H1 (cell line): ENCODE data around the gene FOXO1. TPM values are rescaled to one million over a fixed set of nuclear protein-coding genes. Genes with fewer than 3 reads are reported as not detected.

ENCODE experiments used
- CTCF ChIA-PET: fragments of 300-600 bp; sonication (Branson Sonifier 250); formaldehyde crosslinking; loops from one replicate; lab custom pipeline; 2021; ENCODE audit not compliant: partially characterized antibody; lab: Charles Lee
- POLR2A ChIA-PET: fragments of 300-600 bp; sonication (Branson Sonifier 250); formaldehyde crosslinking; loops from one replicate; lab custom pipeline; 2021; ENCODE audit warnings: inconsistent platforms; ENCODE audit not compliant: partially characterized antibody; lab: Charles Lee
- DNase-seq, 2 experiments: peaks; one replicate each; pipeline versions ENCODE4 v3.0.0 to v3.0.0-alpha.2; 2010 to 2022; ENCODE audit warnings: low spot score in 2 of 2, low read depth in 1 of 2, mixed read lengths in 1 of 2
- FAIRE-seq: peaks from 2 replicates; lab custom pipeline; 2011; peaks lifted over from hg19 to GRCh38; lab: Jason Lieb, UNC
- H2AFZ ChIP-seq: 2 replicates; pipeline ENCODE4 v1.8.1; 2012; ENCODE audit warnings: low read length, inconsistent platforms
- H2AK5ac ChIP-seq: 2 replicates; pipeline ENCODE4 v1.6.1; 2013; ENCODE audit warnings: low read depth, low read length
- H2BK120ac ChIP-seq: replicated peaks from 2 replicates; pipeline ENCODE3; 2013; ENCODE audit warnings: low read depth, low read length, inconsistent platforms
- H2BK12ac ChIP-seq: 2 replicates; pipeline ENCODE4 v1.6.1; 2013; ENCODE audit warnings: low read depth, low read length
- H2BK15ac ChIP-seq: 2 replicates; pipeline ENCODE4 v1.6.1; 2013; ENCODE audit warnings: low read length
- H2BK20ac ChIP-seq: 2 replicates; pipeline ENCODE4 v1.6.1; 2013; ENCODE audit warnings: low read length
- H2BK5ac ChIP-seq: 2 replicates; pipeline ENCODE4 v1.6.1; 2013; ENCODE audit warnings: low read depth, low read length
- H3K14ac ChIP-seq: 2 replicates; pipeline ENCODE4 v1.6.1; 2013; ENCODE audit warnings: inconsistent platforms; ENCODE audit not compliant: insufficient read length
- H3K18ac ChIP-seq: 2 replicates; pipeline ENCODE4 v1.6.1; 2013; ENCODE audit warnings: low read length; ENCODE audit errors: extremely low read depth
- H3K23ac ChIP-seq: 2 replicates; pipeline ENCODE4 v1.6.1; 2013; ENCODE audit warnings: inconsistent platforms; ENCODE audit not compliant: insufficient read length
- H3K23me2 ChIP-seq: 2 replicates; pipeline ENCODE4 v1.6.1; 2013; ENCODE audit warnings: low read depth, low read length
- H3K27ac ChIP-seq: 2 replicates; pipeline ENCODE4 v1.6.1; 2011; ENCODE audit warnings: low read depth, low read length, inconsistent platforms
- H3K27me3 ChIP-seq, 4 experiments: replicated peaks in 1 of 4; 1 replicate in 1 of 4; 2 replicates in 3 of 4; pipeline versions ENCODE4 v1.6.1 to v1.8.1; 2011 to 2013; ENCODE audit warnings: low read length in 3 of 4, mild to moderate bottlenecking in 3 of 4, inconsistent platforms in 2 of 4, mixed read lengths in 2 of 4, moderate library complexity in 1 of 4; ENCODE audit not compliant: control insufficient read depth in 3 of 4, insufficient read depth in 3 of 4; ENCODE audit errors: extremely low read depth in 1 of 4
- H3K36me3 ChIP-seq, 4 experiments: 2 replicates each; pipeline versions ENCODE4 v1.6.1 to v1.8.1; 2011 to 2013; ENCODE audit warnings: mild to moderate bottlenecking in 4 of 4, low read length in 3 of 4, moderate library complexity in 2 of 4, control low read depth in 1 of 4, inconsistent platforms in 1 of 4; ENCODE audit not compliant: insufficient read depth in 4 of 4, control insufficient read depth in 2 of 4
- H3K4ac ChIP-seq: replicated peaks from 2 replicates; pipeline ENCODE3; 2013; ENCODE audit warnings: low read length, low read depth, mixed read lengths, inconsistent platforms; ENCODE audit not compliant: insufficient read length
- H3K4me1 ChIP-seq, 4 experiments: replicated peaks in 1 of 4; 1 replicate in 1 of 4; 2 replicates in 3 of 4; pipeline versions ENCODE4 v1.6.1 to v1.8.1; 2011 to 2013; ENCODE audit warnings: low read length in 3 of 4, inconsistent platforms in 2 of 4, mixed read lengths in 1 of 4; ENCODE audit not compliant: insufficient read depth in 4 of 4, control insufficient read depth in 3 of 4
- H3K4me2 ChIP-seq, 2 experiments: 2 replicates each; pipeline versions ENCODE4 v1.6.1 to v1.8.1; 2011 to 2013; ENCODE audit warnings: low read depth in 2 of 2, low read length in 2 of 2, control low read depth in 1 of 2, inconsistent platforms in 1 of 2, mild to moderate bottlenecking in 1 of 2; ENCODE audit not compliant: insufficient read depth in 1 of 2
- H3K4me3 ChIP-seq, 4 experiments: fragments of 200-600, 300-600 bp in 1 of 4; sonication (generic), shearing (Covaris generic), sonication (Bioruptor Twin) in 1 of 4; 2 replicates each; pipeline versions ENCODE4 v1.5.1 to v1.8.1; 2011 to 2016; ENCODE audit warnings: low read length in 4 of 4, low read depth in 3 of 4, control low read depth in 2 of 4, inconsistent platforms in 2 of 4, mild to moderate bottlenecking in 2 of 4, mixed read lengths in 1 of 4, moderate library complexity in 1 of 4; ENCODE audit not compliant: insufficient read depth in 2 of 4; ENCODE audit errors: extremely low read depth in 1 of 4
- H3K56ac ChIP-seq: replicated peaks from 2 replicates; pipeline ENCODE3; 2013; ENCODE audit warnings: low read depth, mild to moderate bottlenecking, mixed read lengths, low read length, inconsistent platforms; ENCODE audit not compliant: insufficient read length
- H3K79me1 ChIP-seq: 2 replicates; pipeline ENCODE4 v1.6.1; 2013; ENCODE audit warnings: low read depth, low read length, control low read depth
- H3K79me2 ChIP-seq, 2 experiments: 2 replicates each; pipeline versions ENCODE4 v1.6.1 to v1.8.1; 2012 to 2013; ENCODE audit warnings: low read length in 2 of 2, mild to moderate bottlenecking in 2 of 2, inconsistent platforms in 1 of 2; ENCODE audit not compliant: insufficient read depth in 2 of 2, control insufficient read depth in 1 of 2
- H3K9ac ChIP-seq, 4 experiments: replicated peaks in 1 of 4; 1 replicate in 1 of 4; 2 replicates in 3 of 4; pipeline versions ENCODE4 v1.6.1 to v1.8.1; 2011 to 2013; ENCODE audit warnings: low read depth in 3 of 4, low read length in 3 of 4, control low read depth in 2 of 4, mild to moderate bottlenecking in 2 of 4, moderate library complexity in 2 of 4, inconsistent platforms in 1 of 4; ENCODE audit errors: extremely low read depth in 1 of 4
- H3K9me3 ChIP-seq, 2 experiments: 2 replicates each; pipeline versions ENCODE4 v1.6.1 to v1.8.1; 2012 to 2013; ENCODE audit warnings: mild to moderate bottlenecking in 2 of 2, moderate library complexity in 2 of 2, control low read depth in 1 of 2, inconsistent platforms in 1 of 2, low read depth in 1 of 2, low read length in 1 of 2, mixed read lengths in 1 of 2; ENCODE audit not compliant: insufficient read depth in 2 of 2
- H4K20me1 ChIP-seq, 2 experiments: replicated peaks in 1 of 2; 2 replicates each; pipeline versions ENCODE3 to v1.8.1; 2011 to 2013; ENCODE audit warnings: inconsistent platforms in 2 of 2, low read length in 2 of 2, mild to moderate bottlenecking in 1 of 2; ENCODE audit not compliant: insufficient read depth in 2 of 2, control insufficient read depth in 1 of 2
- H4K5ac ChIP-seq: 2 replicates; pipeline ENCODE4 v1.6.1; 2013; ENCODE audit warnings: low read length, low read depth, mixed read lengths, inconsistent platforms; ENCODE audit not compliant: insufficient read length
- H4K8ac ChIP-seq: 2 replicates; pipeline ENCODE4 v1.8.0; 2013; ENCODE audit warnings: mild to moderate bottlenecking, moderate library complexity, low read length, inconsistent platforms; ENCODE audit not compliant: insufficient read depth; ENCODE audit errors: extremely low read depth
- H4K91ac ChIP-seq: replicated peaks from 2 replicates; pipeline ENCODE3; 2013; ENCODE audit warnings: low read length, mixed read lengths, inconsistent platforms; ENCODE audit not compliant: insufficient read length
- HDAC2 ChIP-seq, 2 experiments: fragments of 300-600 bp in 1 of 2; sonication (generic) in 1 of 2; IDR thresholded peaks; 2 replicates each; pipeline ENCODE4 v1.6.1; 2011 to 2012; ENCODE audit warnings: low read depth in 2 of 2, low read length in 2 of 2, mild to moderate bottlenecking in 2 of 2, moderate library complexity in 2 of 2, borderline replicate concordance in 1 of 2, inconsistent platforms in 1 of 2
- RXRA ChIP-seq: IDR thresholded peaks from 2 replicates; pipeline ENCODE4 v1.6.1; 2011; ENCODE audit warnings: low read depth, mild to moderate bottlenecking, low read length, moderate library complexity; ENCODE audit not compliant: insufficient read depth
- SP4 ChIP-seq: IDR thresholded peaks from 2 replicates; pipeline ENCODE4 v1.6.1; 2012; ENCODE audit warnings: low read length, inconsistent platforms
- WGBS, 2 experiments: shearing (Covaris generic) in 1 of 2; methylation state at CpG; one replicate each; pipeline versions ENCODE4 v1.1.6 to v1.1.7; 2013 to 2015; ENCODE audit warnings: low lambda C conversion rate in 2 of 2, mixed read lengths in 2 of 2, inconsistent platforms in 1 of 2, low coverage in 1 of 2, missing lambda C conversion rate in 1 of 2; ENCODE audit not compliant: insufficient replicate concordance in 2 of 2, insufficient coverage in 1 of 2, insufficient read length in 1 of 2; ENCODE audit errors: extremely low coverage in 1 of 2, missing lambda C conversion rate in 1 of 2; 5-methylcytosine and 5-hydroxymethylcytosine counted together
- polyA plus RNA-seq, 7 experiments: library from polyadenylated mRNA; depleted of rRNA in 3 of 7; stranded (reverse) in 5 of 7; unstranded in 2 of 7; fragments of >200 nt in 5 of 7; fragments of 200-250 nt in 2 of 7; gene quantifications; 1 replicate in 5 of 7; 2 replicates in 1 of 7; 4 replicates in 1 of 7; pipeline versions ENCODE4 v1.2.1 to v1.2.3, GENCODE V29; 2011 to 2013; ENCODE audit warnings: missing spikeins in 2 of 7, mixed read lengths in 2 of 7
- total RNA-seq: library from RNA; stranded (reverse); fragmentation: NEBNext Ultra II Directional; extraction: Animal tissue kit (Norgen Biotek cat#: 25700); gene quantifications from 2 replicates; pipeline ENCODE4 v1.2.1, GENCODE V29; 2021

Gene FOXO1
- total and polyA plus RNA-seq, 2 of the 8 experiments (the other 6 are each of a cell fraction or from before 2014, with no cell fraction given): 35.3 to 56.9 TPM

DNA sequence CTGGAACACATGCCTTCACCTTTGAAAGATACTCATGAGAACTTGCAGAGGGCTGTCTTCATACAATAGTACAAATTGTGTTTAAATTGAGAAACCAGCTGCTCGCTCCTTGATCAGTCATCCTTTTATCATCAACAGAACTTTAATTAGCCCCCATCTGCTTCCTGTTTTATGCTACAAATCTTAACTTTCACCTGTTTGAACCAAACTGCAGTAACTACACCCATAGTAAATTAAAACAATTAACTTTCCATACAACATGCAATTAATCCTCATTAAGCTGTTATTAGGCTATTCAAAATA lies 85.2 kb downstream of the FOXO1 start:
- no peak overlapping the region for H2AFZ ChIP-seq
- no peak overlapping the region for H4K8ac ChIP-seq
- ChIA-PET POLR2A (interaction anchor here (1.1 to 1.4 kb wide), 3 partner anchors 8 to 17 kb away, joined by 3 to 4 read pairs (median 3); no protein-coding TSS in a partner anchor), CTCF (interaction anchor here (0.6 to 1.3 kb wide), 4 partner anchors 10 to 69 kb away, joined by 3 to 6 read pairs (median 4); no protein-coding TSS in a partner anchor)
- peaks cover 3 to 31% (median 19%) of the 10 kb centered on the region in 4 experiments; a peak in 6 of 7 replicates for H3K4me1 ChIP-seq
- no peak overlapping the region for H4K5ac ChIP-seq
- no peak overlapping the region for H4K91ac ChIP-seq
- peaks cover 4 to 11% of the 10 kb centered on the region in 2 experiments; a peak in 2 of 4 replicates for H3K9me3 ChIP-seq
- H4K20me1 ChIP-seq: peaks cover 26 to 34% of the 10 kb centered on the region in 2 experiments
- H3K23me2 ChIP-seq: no peaks in the 10 kb centered on the region
- H2AK5ac ChIP-seq: no peak overlapping the region
- WGBS, 2 experiments: 90% methylated on average over 1 of the region's 1 CpG; no CpG with 5 or more reads in 1 of the 2 experiments
- TF ChIP-seq SP4 (no peak), HDAC2 (IDR thresholded peaks at IDR 0.05; ENCODE audit: borderline replicate concordance in 1 of 2, low read depth in 2 of 2, low read length in 2 of 2) (no peak), RXRA (no peak)
- H3K14ac ChIP-seq: no peak overlapping the region
- H3K4me3 ChIP-seq: no peak overlapping the region
- no peak for DNase-seq
- no peak overlapping the region for H3K27ac ChIP-seq
- H3K4me2 ChIP-seq: no peak overlapping the region
- FAIRE-seq: no peak
- H2BK5ac ChIP-seq: no peak overlapping the region
- H3K27me3 ChIP-seq: no peaks in the 10 kb centered on the region
- no peak overlapping the region for H2BK20ac ChIP-seq
- H3K9ac ChIP-seq: no peak overlapping the region
- peaks cover 18% of the 10 kb centered on the region for H3K79me1 ChIP-seq
- H3K79me2 ChIP-seq: peaks cover 35 to 99% of the 10 kb centered on the region in 2 experiments
- no peak overlapping the region for H3K56ac ChIP-seq
- peaks cover 0 to 9% (median 1%) of the 10 kb centered on the region in 4 experiments; a peak in 3 of 8 replicates for H3K36me3 ChIP-seq
- H2BK15ac ChIP-seq: no peak overlapping the region
- H2BK120ac ChIP-seq: no peak overlapping the region
- no peak overlapping the region for H3K18ac ChIP-seq
- no peak overlapping the region for H3K23ac ChIP-seq
- H3K4ac ChIP-seq: no peak overlapping the region
- no peak overlapping the region for H2BK12ac ChIP-seq
